Spinal cord (tissue), 10 donors: ENCODE measurements around the gene SLC22A1. TPM values are rescaled to one million over a fixed set of nuclear protein-coding genes. Genes with fewer than 3 reads are reported as not detected.
"Not testable (repeated sequence)": the region's sequence is repeated elsewhere in the genome, so short reads cannot be mapped to it uniquely, and the experiment has no call there.

Experiments used
- DNase-seq, 6 donors: peaks; one replicate each; pipeline versions ENCODE4 v3.0.0 to v3.0.0-alpha.2; 2013 to 2015; ENCODE audit warnings: low spot score in 6 of 6, low read depth in 4 of 6
- H3K27ac ChIP-seq: one replicate; pipeline ENCODE4 v1.5.1; 2013; ENCODE audit warnings: low read depth, low read length, control low read depth
- H3K27me3 ChIP-seq: one replicate; pipeline ENCODE4 v1.6.1; 2013; ENCODE audit warnings: low read length; ENCODE audit not compliant: control insufficient read depth, insufficient read depth
- H3K36me3 ChIP-seq: one replicate; pipeline ENCODE4 v1.6.1; 2013; ENCODE audit warnings: low read length; ENCODE audit not compliant: control insufficient read depth, insufficient read depth
- H3K4me1 ChIP-seq: one replicate; pipeline ENCODE4 v1.6.1; 2013; ENCODE audit warnings: low read length; ENCODE audit not compliant: control insufficient read depth, insufficient read depth
- H3K4me3 ChIP-seq: one replicate; pipeline ENCODE4 v1.5.1; 2013; ENCODE audit warnings: low read depth, low read length, control low read depth
- H3K9me3 ChIP-seq: one replicate; pipeline ENCODE4 v1.6.1; 2013; ENCODE audit warnings: low read length; ENCODE audit not compliant: control insufficient read depth, insufficient read depth
- whole genome bisulfite sequencing: methylation state at CpG from one replicate; pipeline ENCODE4 v1.1.5; 2013; ENCODE audit warnings: missing lambda C conversion rate; ENCODE audit not compliant: insufficient coverage; 5-methylcytosine and 5-hydroxymethylcytosine counted together
- polyA plus RNA-seq, 2 donors: library from polyadenylated mRNA; unstranded; fragments of 120-200 nt; gene quantifications; one replicate each; pipeline ENCODE4 v1.2.1, GENCODE V29; 2013; ENCODE audit not compliant: insufficient read length in 2 of 2
- total RNA-seq, 2 donors: library from RNA; depleted of rRNA in 1 of 2; stranded (reverse); fragments of 120-200 nt in 1 of 2; fragments of >200 nt in 1 of 2; gene quantifications; one replicate each; pipeline versions ENCODE4 v1.2.3 to v1.2.4, GENCODE V29; 2013 to 2014
- donor health status: healthy.

The SLC22A1 gene
- total and polyA plus RNA-seq, 4 donors: 0.35 to 1.2 (median 0.59) TPM; not detected in 1

- H3K27me3 ChIP-seq: no peaks in the 10 kb centered on the region
- whole genome bisulfite sequencing: 83% methylated on average over 8 of the region's 8 CpGs
- no peak for DNase-seq
- no peaks in the 10 kb centered on the region for H3K36me3 ChIP-seq
- H3K9me3 ChIP-seq: no peaks in the 10 kb centered on the region
- no peak overlapping the region for H3K4me3 ChIP-seq
- no peak overlapping the region for H3K27ac ChIP-seq
- H3K4me1 ChIP-seq: peaks cover 8% of the 10 kb centered on the region
These were observed 41.8 kb downstream of the SLC22A1 start for GRCh38 chr6:160163425-160163824.

DNA sequence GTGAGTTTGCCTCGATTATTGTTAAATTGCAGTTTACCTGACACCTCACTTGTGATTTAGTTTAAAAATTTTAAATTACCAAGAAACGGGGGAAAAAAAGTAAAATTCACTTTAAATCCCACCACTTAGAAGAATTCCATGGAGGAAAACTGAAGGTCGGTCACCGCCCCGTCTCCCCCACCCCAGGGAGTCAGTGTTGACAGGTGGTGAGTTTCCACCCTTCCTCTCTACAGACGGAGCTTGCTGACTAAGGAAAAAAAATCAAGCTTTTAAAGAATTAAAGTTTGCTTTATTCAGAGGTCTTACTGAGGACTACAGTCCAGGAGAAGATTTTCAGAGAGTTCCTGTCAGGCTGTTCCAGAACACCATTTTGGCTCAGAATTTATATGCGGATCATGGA, 42.3 kb downstream of the SLC22A1 start:
- Histone ChIP-seq H3K4me1 (peaks cover 8% of the 10 kb centered on the region), H3K27ac (no peak overlapping the region), H3K27me3 (no peaks in the 10 kb centered on the region), H3K36me3 (no peaks in the 10 kb centered on the region), H3K9me3 (no peaks in the 10 kb centered on the region), H3K4me3 (no peak overlapping the region)
- no peak for DNase-seq
- 100% methylated on average over 1 of the region's 7 CpGs for WGBS

DNA sequence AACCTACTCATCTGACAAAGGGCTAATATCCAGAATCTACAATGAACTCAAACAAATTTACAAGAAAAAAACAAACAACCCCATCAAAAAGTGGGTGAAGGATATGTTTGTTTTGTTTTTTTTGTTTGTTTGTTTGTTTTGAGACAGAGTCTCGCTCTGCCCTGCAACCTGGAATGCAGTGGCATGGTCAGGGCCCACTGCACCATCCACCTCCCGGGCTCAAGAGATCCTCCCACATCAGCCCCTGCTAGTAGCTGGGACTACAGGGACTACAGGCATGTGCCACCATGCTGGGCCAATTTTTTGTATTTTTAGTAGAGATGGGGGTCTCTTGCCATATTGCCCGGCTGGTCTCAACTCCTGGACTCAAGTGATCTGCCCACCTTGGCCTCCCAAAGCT, 44.3 kb downstream of the SLC22A1 start:
- H3K9me3 ChIP-seq, DNase-seq, H3K4me1 ChIP-seq, H3K27ac ChIP-seq, H3K36me3 ChIP-seq, H3K4me3 ChIP-seq, H3K27me3 ChIP-seq: not testable (repeated sequence)
- WGBS: 96% methylated on average over 3 of the region's 3 CpGs

- H3K9me3 ChIP-seq: no peaks in the 10 kb centered on the region
- no peaks in the 10 kb centered on the region for H3K4me1 ChIP-seq
- H3K36me3 ChIP-seq: no peaks in the 10 kb centered on the region
- WGBS: 57% methylated on average over 3 of the region's 7 CpGs
- peak in 2 of 6 donors; percentile 32 to 91 for DNase-seq
- H3K27ac ChIP-seq: no peak overlapping the region
- no peaks in the 10 kb centered on the region for H3K27me3 ChIP-seq
- no peak overlapping the region for H3K4me3 ChIP-seq
These were observed 46.2 kb downstream of the SLC22A1 start for GRCh38 chr6:160167604-160168399.

GRCh38 chr6:160170018-160170680, 48.5 kb downstream of the SLC22A1 start:
- Histone ChIP-seq H3K9me3 (no peaks in the 10 kb centered on the region), H3K27me3 (no peaks in the 10 kb centered on the region), H3K4me1 (no peaks in the 10 kb centered on the region), H3K27ac (no peak overlapping the region), H3K36me3 (no peaks in the 10 kb centered on the region), H3K4me3 (no peak overlapping the region)
- WGBS: 38% methylated on average over 4 of the region's 6 CpGs
- DNase-seq: peak in 1 of 6 donors; percentile 24

DNA sequence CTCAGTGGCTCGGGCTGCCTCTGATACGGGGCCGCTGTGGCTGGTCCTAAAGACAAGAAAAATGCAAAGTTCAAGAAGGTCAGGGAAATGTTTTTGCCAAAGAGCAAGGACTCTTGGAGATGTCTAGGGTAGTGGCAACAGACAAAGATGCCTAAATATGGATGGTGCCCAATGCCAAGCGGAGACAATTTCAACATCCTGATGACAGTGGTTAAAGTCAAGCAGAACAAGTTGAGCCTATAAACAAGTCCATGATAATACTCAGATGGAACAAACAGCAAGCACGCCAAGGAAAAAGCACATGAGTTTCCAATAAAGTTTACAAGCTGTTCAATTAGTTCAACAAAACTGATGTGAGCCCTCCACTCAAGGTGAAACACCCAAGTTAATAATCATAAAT, 51.1 kb downstream of the SLC22A1 start:
- 95% methylated on average over 4 of the region's 5 CpGs for WGBS
- Histone ChIP-seq H3K36me3 (no peaks in the 10 kb centered on the region), H3K4me3 (no peak overlapping the region), H3K9me3 (no peaks in the 10 kb centered on the region), H3K27me3 (no peaks in the 10 kb centered on the region), H3K4me1 (no peaks in the 10 kb centered on the region), H3K27ac (no peak overlapping the region)
- no peak for DNase-seq

GRCh38 chr6:160173806-160174527, 52.4 kb downstream of the SLC22A1 start:
- Histone ChIP-seq H3K4me1 (no peaks in the 10 kb centered on the region), H3K9me3 (no peaks in the 10 kb centered on the region), H3K27ac (no peak overlapping the region), H3K4me3 (no peak overlapping the region), H3K27me3 (no peaks in the 10 kb centered on the region), H3K36me3 (no peaks in the 10 kb centered on the region)
- 70% methylated on average over 5 of the region's 9 CpGs for WGBS
- no peak for DNase-seq

DNA sequence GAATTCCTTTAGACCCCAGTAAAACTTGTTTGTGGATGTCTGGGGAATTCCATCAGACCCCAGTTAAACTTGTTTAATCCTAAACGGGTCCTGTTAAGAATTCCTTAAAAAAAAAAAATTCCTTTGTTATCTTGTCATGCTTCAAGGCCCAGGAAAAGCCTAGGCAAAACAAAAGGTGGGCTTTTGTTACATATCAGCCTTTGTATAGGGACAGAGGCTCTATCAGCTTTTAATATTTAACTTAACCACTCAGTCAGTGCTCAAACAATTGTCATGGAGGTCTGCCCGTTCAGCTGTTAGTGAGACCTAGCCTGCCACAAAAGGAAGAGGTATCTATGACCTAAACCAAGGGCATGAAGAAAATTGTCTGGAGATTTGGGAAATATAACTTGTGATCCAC, 53.1 kb downstream of the SLC22A1 start:
- 67% methylated on average over 1 of the region's 2 CpGs for WGBS
- Histone ChIP-seq H3K4me1 (no peaks in the 10 kb centered on the region), H3K36me3 (no peaks in the 10 kb centered on the region), H3K9me3 (no peaks in the 10 kb centered on the region), H3K27ac (no peak overlapping the region), H3K27me3 (no peaks in the 10 kb centered on the region), H3K4me3 (no peak overlapping the region)
- no peak for DNase-seq

GRCh38 chr6:160177220-160177619, 55.6 kb downstream of the SLC22A1 start:
- Histone ChIP-seq H3K27me3 (no peaks in the 10 kb centered on the region), H3K9me3 (no peaks in the 10 kb centered on the region), H3K4me3 (no peak overlapping the region), H3K36me3 (no peaks in the 10 kb centered on the region), H3K4me1 (no peaks in the 10 kb centered on the region), H3K27ac (no peak overlapping the region)
- WGBS: 89% methylated on average over 1 of the region's 2 CpGs
- DNase-seq: no peak
